ENCODE results near the gene AMOTL2. TPM values are rescaled to one million over a fixed set of nuclear protein-coding genes. Genes with fewer than 3 reads are reported as not detected.

The AMOTL2 gene
- total RNA-seq (ENCODE audit: unreplicated experiment), result 46.5 TPM
- long read RNA-seq, full-length matches to known transcripts, result 1 of 3 reads
- long read RNA-seq, partial matches to known transcripts, result 1 of 3 reads
- long read RNA-seq, other reads (novel, unspliced or antisense), result 1 of 3 reads

- H3K27ac Mint-ChIP-seq (ENCODE audit: unreplicated experiment), result peak within 1 kb of the TSS; percentile 94
- H3K4me1 Mint-ChIP-seq (ENCODE audit: unreplicated experiment), result peaks cover 68% of the 10 kb centered on the region
- H3K9me3 Mint-ChIP-seq (ENCODE audit: unreplicated experiment), result no peaks in the 10 kb centered on the region
- peaks cover 12% of the 10 kb centered on the region for H3K36me3 Mint-ChIP-seq (ENCODE audit: low read depth, unreplicated experiment)
- H3K4me3 Mint-ChIP-seq (ENCODE audit: unreplicated experiment), result peak within 1 kb of the TSS; percentile 94
- H3K27me3 Mint-ChIP-seq (ENCODE audit: unreplicated experiment), result peaks cover 29% of the 10 kb centered on the region
- peak; percentile 87 for DNase-seq (ENCODE audit: low spot score)
- TF ChIP-seq CTCF (IDR thresholded peaks at IDR 0.05; ENCODE audit: unreplicated experiment), result no peak
These were observed at the start of gene AMOTL2 for GRCh38 chr3:134374105-134374790. TSS of gene AMOTL2 (minus strand) at chr3:134374447. CDS start at chr3:134371433, 3,014 bp downstream.

GRCh38 chr3:134423153-134423552 lies 48.9 kb upstream of the AMOTL2 start:
- Mint-ChIP-seq H3K36me3 (ENCODE audit: low read depth, unreplicated experiment) (no peaks in the 10 kb centered on the region), H3K9me3 (ENCODE audit: unreplicated experiment) (no peaks in the 10 kb centered on the region), H3K27me3 (ENCODE audit: unreplicated experiment) (no peaks in the 10 kb centered on the region), H3K4me3 (ENCODE audit: unreplicated experiment) (no peak overlapping the region), H3K27ac (ENCODE audit: unreplicated experiment) (no peak overlapping the region), H3K4me1 (ENCODE audit: unreplicated experiment) (peaks cover 5% of the 10 kb centered on the region)
- DNase-seq (ENCODE audit: low spot score), result no peak
- TF ChIP-seq CTCF (IDR thresholded peaks at IDR 0.05; ENCODE audit: unreplicated experiment), result no peak

GRCh38 chr3:134419960-134420321 lies 45.7 kb upstream of the AMOTL2 start:
- DNase-seq (ENCODE audit: low spot score), result no peak
- Mint-ChIP-seq H3K4me3 (ENCODE audit: unreplicated experiment) (no peak overlapping the region), H3K4me1 (ENCODE audit: unreplicated experiment) (peaks cover 5% of the 10 kb centered on the region), H3K9me3 (ENCODE audit: unreplicated experiment) (no peaks in the 10 kb centered on the region), H3K27ac (ENCODE audit: unreplicated experiment) (no peak overlapping the region), H3K36me3 (ENCODE audit: low read depth, unreplicated experiment) (no peaks in the 10 kb centered on the region), H3K27me3 (ENCODE audit: unreplicated experiment) (no peaks in the 10 kb centered on the region)
- no peak for TF ChIP-seq CTCF (IDR thresholded peaks at IDR 0.05; ENCODE audit: unreplicated experiment)

- no peak for TF ChIP-seq CTCF (IDR thresholded peaks at IDR 0.05; ENCODE audit: unreplicated experiment)
- H3K4me1 Mint-ChIP-seq (ENCODE audit: unreplicated experiment), result peaks cover 5% of the 10 kb centered on the region
- H3K36me3 Mint-ChIP-seq (ENCODE audit: low read depth, unreplicated experiment), result no peaks in the 10 kb centered on the region
- no peak overlapping the region for H3K4me3 Mint-ChIP-seq (ENCODE audit: unreplicated experiment)
- H3K27ac Mint-ChIP-seq (ENCODE audit: unreplicated experiment), result no peak overlapping the region
- no peak for DNase-seq (ENCODE audit: low spot score)
- H3K27me3 Mint-ChIP-seq (ENCODE audit: unreplicated experiment), result no peaks in the 10 kb centered on the region
- H3K9me3 Mint-ChIP-seq (ENCODE audit: unreplicated experiment), result no peaks in the 10 kb centered on the region
These were observed 45.1 kb upstream of the AMOTL2 start for GRCh38 chr3:134419214-134419959.

GRCh38 chr3:134409041-134409440 lies 34.8 kb upstream of the AMOTL2 start:
- no peak for TF ChIP-seq CTCF (IDR thresholded peaks at IDR 0.05; ENCODE audit: unreplicated experiment)
- DNase-seq (ENCODE audit: low spot score), result no peak
- H3K4me1 Mint-ChIP-seq (ENCODE audit: unreplicated experiment), result peaks cover 5% of the 10 kb centered on the region
- no peak overlapping the region for H3K4me3 Mint-ChIP-seq (ENCODE audit: unreplicated experiment)
- H3K36me3 Mint-ChIP-seq (ENCODE audit: low read depth, unreplicated experiment), result no peaks in the 10 kb centered on the region
- no peaks in the 10 kb centered on the region for H3K9me3 Mint-ChIP-seq (ENCODE audit: unreplicated experiment)
- peaks cover 9% of the 10 kb centered on the region for H3K27me3 Mint-ChIP-seq (ENCODE audit: unreplicated experiment)
- no peak overlapping the region for H3K27ac Mint-ChIP-seq (ENCODE audit: unreplicated experiment)

All from endothelial cell (in vitro differentiated cells).